GM18909 (cell line): ENCODE data around the gene CACNB4.
"Not testable (repeated sequence)": the region's sequence is repeated elsewhere in the genome, so short reads cannot be mapped to it uniquely, and the experiment has no call there.

Experiments used
- ATAC-seq: cut with Tn5 transposase; IDR thresholded peaks from one replicate; pipeline ENCODE4 v1.9.1; 2021; ENCODE audit warnings: mild to moderate bottlenecking; ENCODE audit not compliant: unreplicated experiment, poor library complexity

CACNB4 gene

DNA sequence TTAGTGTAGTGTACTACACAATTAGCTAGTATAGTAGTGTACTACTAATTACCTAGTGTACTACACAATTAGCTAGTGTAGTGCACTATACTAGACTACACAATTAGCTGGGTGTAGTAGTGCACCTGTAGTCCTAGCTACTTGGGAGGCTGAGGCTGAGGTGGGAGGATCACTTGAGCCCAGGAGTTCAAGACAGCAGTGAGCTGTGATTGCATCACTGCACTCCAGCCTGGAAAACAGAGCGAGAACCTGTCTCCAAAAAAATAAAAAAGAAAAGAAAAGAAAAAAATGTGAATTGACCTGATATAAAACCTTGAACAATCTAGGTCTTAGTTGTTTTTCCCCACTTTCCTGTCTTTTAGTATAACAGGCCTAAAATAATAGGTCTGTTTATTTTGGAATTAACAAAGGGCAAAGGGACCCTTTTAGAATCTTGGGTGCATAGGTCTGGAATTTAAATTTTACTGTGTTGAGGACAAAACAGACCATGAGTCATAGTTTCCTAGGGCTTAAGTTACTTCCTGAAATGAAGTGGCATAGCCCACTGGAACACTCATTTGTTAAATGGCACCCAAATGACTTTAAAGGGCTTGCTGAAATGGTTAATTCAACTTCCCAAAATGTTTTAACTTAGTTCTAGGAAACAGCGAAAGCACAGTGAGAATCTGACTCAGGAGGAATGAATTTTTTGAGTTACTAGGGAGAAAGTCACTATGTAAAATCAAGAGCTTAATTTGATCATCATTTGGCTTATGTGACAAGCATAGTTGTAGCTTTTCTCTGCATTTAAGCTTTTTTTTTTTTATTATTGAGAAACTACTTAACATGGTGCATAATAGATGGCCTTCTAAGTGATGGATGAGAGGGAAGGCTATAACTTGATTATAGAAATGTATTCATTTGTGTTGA is 219.9 kb downstream of the CACNB4 start:
- ATAC-seq, result no peak

DNA sequence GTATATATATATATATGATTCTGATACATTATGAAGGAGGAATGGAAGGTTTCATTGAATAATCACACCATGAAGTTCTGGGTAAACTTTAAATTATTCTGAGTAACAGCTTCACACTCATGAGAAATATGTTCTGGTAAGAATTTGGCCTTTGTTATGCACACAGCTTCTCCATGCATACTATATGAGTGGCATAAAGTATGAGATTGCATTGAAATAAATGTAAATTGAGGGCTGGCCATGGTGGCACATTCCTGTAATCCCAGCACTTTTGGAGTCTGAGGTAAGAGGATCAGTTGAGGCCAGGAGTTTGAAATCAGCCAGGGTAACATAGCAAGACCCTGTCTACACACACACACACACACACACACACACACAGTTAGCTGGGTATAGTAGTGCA is 220.6 kb downstream of the CACNB4 start:
- ATAC-seq, result no peak

DNA sequence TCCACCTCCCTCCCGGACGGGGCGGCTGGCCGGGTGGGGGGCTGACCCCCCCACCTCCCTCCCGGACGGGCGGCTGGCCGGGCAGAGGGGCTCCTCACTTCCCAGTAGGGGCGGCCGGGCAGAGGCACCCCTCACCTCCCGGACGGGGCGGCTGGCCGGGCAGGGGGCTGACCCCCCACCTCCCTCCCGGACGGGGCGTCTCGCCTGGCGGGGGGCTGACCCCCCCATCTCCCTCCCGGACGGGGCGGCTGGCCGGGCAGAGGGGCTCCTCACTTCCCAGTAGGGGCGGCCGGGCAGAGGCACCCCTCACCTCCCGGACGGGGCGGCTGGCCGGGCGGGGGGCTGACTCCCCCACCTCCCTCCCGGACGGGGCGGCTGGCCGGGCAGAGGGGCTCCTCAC is 223.2 kb downstream of the CACNB4 start:
- ATAC-seq, result not testable (repeated sequence)

DNA sequence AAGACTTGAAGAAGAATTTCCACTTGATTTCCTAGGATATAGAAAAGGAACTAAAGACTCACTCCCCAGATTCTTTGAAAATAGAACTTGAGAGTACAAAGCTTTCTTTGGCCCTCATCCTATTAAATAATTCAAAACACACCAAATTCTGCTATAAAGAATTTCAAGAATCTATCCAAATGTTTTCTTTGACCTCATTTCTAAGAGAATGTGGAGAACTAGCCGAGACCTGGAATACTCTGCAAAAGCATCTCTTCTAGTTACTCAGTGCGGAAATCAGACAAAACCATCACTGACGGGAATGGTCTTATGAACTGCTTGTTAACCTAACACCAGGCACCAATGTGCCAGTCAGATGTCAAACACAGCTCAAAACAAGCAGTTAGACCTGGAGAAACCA is 226.4 kb downstream of the CACNB4 start:
- no peak for ATAC-seq

DNA sequence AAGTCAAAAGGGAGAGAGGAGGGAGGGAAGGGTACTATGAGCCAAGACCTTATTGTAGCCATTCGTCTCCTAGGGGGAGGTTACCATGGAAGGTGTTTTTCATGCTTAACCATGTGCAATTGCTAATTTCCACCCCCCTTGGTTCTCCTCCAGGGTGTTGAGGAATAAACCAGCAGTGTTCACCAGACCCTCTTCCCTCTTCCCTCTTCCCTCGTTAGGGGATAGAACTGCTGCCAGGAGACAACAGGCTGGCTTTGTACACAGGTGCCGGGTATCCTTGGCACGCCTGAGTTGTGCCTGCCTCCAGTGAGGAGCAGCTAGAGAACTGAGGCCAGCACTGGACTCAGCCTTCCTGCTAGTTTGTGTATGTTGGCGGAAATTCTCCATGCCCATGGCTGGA is 229.6 kb downstream of the CACNB4 start:
- no peak for ATAC-seq

DNA sequence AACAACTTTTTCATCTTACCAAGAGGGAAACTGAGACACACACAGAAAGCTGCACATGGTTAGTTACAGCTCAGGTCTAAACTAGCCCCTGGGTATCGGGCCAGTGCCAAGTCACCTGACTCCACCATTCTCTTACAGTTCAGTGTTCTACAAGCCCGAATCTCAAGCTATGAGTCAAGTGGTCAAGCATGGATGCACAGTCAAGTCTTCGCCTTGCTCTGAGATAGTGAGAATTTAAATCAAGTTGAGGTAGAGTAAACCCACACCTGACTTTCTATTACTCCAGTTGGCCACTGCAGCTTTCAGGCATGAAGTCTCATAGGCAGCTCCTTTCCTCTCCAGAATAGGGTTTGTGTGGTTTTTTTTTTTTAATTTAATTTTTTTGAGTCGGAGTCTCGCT is 236.1 kb downstream of the CACNB4 start:
- peak; percentile 100 for ATAC-seq

DNA sequence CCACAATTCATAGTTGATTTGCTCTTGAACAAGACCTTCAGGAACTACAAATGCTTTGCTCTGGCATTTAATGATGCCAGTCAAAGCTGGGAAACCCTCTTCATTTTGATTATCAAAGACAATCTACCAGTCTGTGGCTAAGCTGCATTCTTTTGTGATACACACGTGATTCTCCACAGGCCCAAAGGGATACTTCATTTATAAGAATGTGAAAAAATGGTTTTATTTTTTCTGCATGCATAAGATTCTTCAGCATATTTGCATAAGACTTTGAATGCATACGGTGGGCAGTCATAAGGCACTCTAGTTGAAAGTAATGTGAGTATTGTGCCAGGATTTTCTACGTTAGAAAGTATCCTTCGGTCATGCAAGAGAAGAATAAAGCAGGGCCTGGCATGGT is 237.7 kb downstream of the CACNB4 start:
- no peak for ATAC-seq

DNA sequence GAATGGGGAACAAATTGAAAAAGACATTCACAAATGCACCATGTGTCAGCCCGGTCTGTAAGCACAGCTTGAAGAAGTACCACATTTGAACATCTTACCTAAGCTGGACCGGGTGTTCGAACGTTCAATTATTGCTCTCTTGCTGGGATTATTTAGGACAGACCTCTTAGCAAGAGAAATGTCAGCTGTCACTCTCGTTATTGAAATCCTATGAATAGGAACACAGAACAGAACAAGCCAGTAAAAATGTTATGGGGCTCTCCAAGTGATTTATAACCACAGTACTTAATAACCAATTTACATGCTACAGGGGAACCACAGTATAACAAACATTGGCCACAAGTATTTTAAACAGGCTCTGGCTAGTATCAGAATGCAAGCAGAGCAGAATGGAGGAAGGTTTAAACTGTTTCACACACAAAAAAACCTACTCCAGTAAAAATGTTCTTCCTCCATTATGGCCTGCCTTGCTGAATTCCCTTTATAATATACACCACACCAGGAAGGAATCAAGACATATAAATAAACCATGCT is 238.2 kb downstream of the CACNB4 start:
- ATAC-seq, result no peak

DNA sequence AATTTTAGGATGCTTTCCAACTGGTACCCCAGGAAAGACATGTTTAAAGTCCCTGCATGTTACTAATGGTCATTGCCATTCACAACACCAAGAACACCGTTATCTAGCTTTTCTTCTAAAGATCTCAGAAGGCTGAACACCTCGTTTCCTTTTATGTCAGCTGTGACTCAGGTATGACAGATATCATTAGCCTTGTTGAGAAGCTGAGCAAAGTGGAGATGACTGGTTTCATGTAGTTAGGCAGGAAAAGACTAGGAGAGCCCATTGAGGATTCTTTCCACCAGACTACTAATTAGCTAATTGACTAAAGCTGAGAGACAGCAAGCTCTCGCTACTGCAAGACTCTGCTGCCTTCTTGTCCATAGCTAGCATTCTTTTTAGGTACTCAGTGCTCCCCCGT is 238.6 kb downstream of the CACNB4 start:
- ATAC-seq, result no peak

DNA sequence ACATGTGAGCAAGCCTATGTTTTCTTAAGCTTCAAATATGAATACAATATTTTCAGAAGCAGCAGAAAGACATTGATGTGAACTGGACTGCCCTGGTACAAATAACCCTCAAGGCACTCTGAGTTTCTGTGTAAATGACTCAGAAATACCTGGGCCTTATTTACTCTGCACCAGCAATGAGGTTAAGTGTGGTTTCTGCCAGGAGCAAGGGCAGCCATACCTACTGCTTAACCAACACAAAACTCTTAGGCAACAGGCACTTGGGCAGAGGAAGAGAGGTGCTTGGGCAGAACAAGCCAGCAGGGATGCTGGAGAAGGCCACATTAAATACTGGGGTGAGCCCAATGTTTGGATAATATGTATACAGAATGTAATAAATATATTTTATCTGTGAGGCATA is 241.2 kb downstream of the CACNB4 start:
- no peak for ATAC-seq

DNA sequence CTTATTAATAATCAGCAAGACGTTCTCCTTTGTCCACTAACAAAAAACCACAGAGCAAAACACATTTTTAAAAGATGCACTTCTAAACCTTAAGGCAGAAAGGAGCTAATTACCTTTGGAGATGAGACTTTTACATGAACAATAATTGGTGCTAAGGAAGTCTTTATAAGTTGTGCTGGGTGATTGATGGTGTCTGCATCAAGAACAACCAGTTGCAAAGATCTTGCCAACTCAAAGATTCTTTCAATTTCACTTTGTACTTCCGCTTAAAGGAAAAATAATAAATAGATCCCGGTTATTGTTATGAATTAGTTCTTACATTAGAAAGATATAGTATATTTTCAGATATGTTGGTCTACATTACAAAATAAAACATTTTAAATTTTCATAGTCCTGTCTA is 243.7 kb downstream of the CACNB4 start:
- ATAC-seq, result no peak

DNA sequence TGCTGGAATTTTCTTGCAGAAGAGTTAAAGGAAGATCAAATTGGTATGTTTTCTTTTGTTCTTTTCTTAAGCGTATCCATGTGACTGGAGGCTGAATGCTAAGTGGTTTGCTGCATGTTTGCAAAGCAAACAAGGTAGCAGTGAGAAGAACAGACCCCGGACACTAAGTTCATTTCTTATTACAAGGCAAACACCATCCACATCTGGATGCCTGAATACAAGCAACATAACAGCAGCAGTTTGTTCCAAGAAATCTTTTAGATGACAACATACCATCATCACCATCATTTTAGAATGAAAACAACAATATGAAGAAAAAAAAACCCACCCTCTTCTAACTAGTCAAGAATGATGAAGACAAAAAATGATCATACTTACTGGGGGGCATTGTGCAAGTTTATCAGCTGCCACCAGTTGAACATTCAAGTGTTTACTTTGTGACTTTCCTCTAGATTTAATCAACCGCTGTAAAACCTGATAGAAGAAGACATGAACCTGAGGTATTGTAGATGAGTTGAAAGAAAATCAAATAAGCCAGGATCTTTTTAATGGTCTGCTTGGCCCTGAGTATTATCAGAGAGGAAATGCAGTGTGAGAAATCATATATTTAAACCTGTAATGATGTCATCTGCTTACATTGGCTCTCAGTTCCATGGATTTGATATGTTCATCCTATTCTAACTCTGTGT is 245.6 kb downstream of the CACNB4 start:
- ATAC-seq, result no peak

DNA sequence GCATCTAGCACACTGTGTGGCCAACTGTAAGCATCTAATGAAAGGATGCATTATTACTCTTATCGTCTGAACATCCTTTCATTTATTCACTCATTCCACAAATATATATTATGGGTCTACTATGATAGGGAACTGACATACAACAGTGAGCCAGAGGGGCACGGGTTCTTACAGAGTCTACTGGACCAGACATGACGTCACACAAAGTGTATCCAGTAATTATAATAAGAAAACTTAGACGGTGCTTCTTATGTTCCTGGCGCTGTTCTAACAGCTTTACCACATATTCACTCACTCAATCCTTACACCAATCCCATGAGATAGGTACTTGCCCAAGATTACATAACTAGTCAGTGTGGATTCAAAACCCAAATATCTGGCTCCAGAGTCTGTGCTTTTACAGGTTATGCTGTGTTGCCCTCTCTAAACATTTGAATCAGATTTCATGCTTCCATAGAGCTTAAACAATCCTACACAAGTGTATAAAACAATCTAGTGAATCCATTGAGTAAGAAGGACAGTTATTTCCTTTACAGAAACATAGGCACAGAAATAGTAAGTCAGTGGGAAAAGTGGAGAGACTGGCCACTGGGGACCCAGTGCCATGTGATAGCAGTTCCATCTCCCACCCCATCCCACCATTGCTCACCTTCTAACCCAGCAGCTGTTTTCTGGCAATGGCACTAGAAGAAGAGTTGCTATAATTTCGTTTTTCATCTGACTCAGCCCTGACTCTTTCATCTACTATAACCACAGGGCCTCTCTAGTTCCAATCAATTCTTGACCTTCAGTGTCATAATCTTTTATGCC is 246.4 kb downstream of the CACNB4 start:
- ATAC-seq, result no peak

DNA sequence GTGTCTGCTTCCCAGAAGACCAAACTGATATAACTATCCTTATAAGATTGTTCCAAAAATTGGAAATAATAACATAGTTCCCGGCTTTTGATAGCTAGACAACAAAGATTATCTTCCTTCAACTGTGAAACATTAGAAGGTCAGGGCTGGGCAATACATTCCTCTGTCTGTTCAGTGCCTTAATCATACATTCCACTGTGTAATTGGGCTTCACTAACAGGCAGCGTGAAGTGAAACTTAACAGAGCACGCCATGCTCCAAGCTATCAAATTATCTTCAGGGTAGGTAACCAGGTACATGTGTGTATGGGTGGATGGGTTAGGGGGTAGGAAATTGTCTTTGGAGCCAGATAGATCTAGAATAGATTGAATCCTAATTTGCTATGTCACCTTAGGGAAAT is 247.1 kb downstream of the CACNB4 start:
- no peak for ATAC-seq

DNA sequence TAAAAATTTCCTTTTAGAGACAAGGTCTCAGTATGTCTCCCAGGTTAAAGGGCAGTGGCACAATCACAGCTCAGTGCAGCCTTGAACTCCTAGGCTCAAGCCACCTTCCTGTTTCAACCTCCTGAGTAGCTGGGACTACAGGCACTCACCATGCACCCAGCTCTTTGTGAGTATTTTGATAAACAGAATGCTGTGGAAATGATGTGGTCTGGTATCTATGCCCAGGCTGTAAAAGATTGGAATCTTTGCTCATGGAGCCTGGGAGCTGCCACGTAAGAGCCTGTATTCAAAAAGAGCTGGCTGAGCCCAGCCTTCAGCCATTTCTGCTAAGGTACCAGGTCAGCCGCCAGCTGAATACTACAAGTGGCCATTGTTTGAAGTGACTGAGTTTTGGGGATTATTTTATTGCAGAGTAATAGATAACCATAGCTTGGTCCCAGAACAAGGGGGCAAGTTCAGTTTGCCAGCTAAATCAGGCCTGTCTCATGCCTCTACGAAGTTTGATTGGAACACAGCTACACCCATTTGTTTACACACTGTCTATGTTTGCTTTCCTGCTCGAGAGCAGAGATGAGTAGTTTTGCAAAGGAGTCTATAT is 249.3 kb downstream of the CACNB4 start:
- no peak for ATAC-seq

DNA sequence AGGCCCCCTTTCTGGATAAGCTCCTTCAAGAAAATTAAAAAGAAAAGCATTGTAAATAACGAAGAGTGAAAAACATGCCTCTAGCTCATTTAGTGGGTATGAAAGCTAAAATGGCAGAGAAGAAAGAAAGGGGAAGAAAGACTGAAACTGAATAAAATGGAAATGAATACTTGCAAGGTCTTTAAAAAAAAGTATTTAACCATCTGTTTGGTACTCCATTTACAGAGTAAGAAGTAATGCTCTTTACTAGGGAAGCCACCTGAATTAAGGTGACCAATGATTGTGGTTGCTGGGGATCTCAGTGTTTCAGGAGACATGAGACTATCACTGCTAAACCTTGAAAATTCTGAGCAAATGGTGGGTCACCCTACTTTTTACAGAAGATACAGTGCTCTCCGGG is 253.0 kb downstream of the CACNB4 start:
- ATAC-seq, result peak; percentile 56

DNA sequence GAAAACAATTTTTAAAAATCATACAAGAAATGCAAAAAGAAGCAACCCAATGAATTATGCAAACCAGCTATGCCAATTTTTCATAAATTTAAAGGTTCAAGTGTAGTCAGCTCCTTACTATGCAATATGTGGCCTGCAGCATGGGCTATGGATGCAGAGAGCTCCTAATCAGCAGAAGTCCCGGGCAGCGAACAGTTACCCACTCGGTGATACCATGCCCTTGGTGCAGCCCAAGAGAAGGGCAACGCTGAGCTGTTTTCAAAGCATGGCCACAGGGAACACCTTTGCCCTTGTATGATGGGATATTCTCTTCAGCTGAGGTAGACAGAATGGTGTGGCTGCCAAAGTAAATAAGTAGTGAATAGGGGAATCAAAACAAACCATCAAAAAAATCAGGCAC is 253.4 kb downstream of the CACNB4 start:
- ATAC-seq, result no peak

DNA sequence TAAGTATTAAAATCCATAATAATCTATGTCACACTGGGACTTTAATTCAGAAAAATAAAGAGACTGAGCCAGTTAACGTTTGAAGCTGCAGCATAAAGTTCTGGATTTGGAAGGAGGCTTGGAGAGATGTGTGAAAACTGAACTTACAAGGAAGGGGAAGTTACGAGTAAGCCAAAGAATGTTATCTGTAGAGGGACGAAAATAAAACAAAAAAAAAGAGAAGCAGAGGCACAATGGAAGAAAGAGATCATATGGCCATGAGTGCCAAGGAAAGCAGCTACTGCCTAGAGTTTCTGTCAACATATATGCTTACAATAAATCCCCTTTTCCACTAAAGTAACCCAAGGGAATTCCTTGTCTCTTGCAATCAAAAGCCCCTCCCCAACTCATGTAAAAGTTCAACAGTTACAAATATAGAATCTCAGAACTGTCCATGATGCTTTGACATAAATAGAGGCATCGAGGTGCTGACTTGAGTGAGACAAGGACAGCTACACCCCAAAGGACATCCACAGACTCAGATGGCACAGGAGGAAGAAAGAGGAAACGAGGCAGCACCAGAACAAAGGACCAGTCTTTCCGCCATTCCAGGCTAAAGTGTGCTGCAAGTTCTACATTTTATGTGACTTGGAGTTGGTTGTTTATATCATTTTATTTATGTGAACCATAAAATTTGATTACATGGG is 254.5 kb downstream of the CACNB4 start:
- no peak for ATAC-seq

DNA sequence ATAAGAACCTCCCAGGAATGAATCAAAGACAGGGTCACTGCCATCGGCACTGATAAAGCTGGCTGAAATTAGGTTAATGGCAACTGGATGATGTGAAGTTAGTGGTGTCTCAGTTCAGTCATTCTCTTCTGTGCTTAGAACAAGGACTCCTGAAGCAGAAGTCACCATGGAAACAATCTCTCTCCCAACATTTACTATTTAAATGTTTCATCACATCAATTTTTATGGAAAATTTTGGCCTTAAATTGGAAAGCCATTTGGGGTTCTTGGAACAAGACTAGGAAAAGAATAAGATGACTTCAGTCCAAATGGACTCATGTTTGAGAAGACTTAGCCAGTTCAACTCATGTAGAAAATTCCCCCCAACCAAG is 255.2 kb downstream of the CACNB4 start:
- no peak for ATAC-seq
